ENCODE measurements around the gene PLA2G4B.

PLA2G4B gene

DNA sequence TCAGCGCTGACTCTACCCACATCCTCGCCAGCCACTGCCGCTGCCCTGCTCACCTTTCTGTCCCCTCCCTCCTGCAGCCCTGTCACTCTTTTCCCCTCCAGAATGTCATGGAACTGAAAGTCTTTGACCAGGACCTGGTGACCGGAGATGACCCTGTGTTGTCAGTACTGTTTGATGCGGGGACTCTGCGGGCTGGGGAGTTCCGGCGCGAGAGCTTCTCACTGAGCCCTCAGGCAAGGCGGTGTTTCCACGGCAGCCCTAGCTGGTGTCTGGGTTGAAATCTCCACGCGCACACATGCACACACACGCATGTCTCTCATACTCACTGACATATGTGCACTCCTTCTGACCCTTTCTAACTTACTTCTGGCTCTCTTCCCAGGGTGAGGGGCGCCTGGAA lies 2.0 kb downstream of the PLA2G4B start:
- Mint-ChIP-seq H3K4me1 (no peaks in the 10 kb centered on the region), H3K9me3 (no peaks in the 10 kb centered on the region), H3K27me3 (no peaks in the 10 kb centered on the region), H3K4me3 (no peak overlapping the region), H3K27ac (no peak overlapping the region), H3K36me3 (peaks cover 6% of the 10 kb centered on the region)
- DNase-seq: no peak
- CTCF ChIA-PET: no interaction called here

- peaks cover 6% of the 10 kb centered on the region for H3K36me3 Mint-ChIP-seq
- CTCF ChIA-PET: no interaction called here
- no peak overlapping the region for H3K4me3 Mint-ChIP-seq
- no peak for DNase-seq
- no peak overlapping the region for H3K27ac Mint-ChIP-seq
- no peaks in the 10 kb centered on the region for H3K27me3 Mint-ChIP-seq
- H3K9me3 Mint-ChIP-seq: no peaks in the 10 kb centered on the region
- H3K4me1 Mint-ChIP-seq: no peaks in the 10 kb centered on the region
Measured at GRCh38 chr15:41841131-41841530, 2.5 kb downstream of the PLA2G4B start.

DNA sequence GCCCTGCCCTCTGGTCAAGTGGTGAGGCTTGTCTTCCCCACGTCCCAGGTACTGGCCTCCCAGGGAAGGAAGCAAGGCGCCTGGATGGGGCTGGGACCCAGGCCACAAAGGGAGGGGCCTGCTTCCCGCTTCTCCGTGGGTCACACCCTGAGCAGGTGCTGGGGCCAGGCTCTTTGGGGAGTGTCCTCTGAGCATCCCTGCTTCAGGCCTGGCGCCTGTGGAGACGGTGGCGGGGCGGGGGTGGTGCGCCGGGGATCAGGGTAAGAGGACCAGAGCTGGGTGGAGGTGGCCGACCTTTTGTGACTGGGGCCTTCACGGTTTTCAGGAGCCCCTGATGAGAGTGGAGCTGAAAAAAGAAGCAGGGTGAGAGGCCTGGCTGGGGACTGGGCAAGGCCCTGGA lies 3.6 kb downstream of the PLA2G4B start:
- no peak for DNase-seq
- CTCF ChIA-PET: no interaction called here
- Mint-ChIP-seq H3K27me3 (no peaks in the 10 kb centered on the region), H3K27ac (no peak overlapping the region), H3K9me3 (no peaks in the 10 kb centered on the region), H3K4me1 (no peaks in the 10 kb centered on the region), H3K36me3 (peaks cover 1% of the 10 kb centered on the region), H3K4me3 (no peak overlapping the region)

DNA sequence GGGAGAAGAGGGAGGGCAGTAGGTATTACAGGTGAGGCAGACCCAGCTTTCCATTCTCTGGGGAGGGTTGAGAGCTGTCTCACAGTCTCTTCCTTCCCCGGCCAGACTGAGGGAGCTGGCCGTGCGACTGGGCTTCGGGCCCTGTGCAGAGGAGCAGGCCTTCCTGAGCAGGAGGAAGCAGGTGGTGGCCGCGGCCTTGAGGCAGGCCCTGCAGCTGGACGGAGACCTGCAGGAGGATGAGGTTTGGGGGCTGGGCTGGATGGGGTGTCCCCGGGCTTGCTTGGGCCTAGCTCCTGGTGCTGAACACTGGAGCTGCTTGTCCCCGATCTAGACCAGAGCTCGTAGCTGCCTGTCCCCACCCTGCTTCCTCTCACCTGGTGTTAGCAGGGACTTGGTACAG lies 4.9 kb downstream of the PLA2G4B start:
- no peak overlapping the region for H3K27ac Mint-ChIP-seq

GRCh38 chr15:41844814-41845213 lies 6.2 kb downstream of the PLA2G4B start:
- Mint-ChIP-seq H3K9me3 (no peaks in the 10 kb centered on the region), H3K27ac (no peak overlapping the region), H3K36me3 (peaks cover 4% of the 10 kb centered on the region), H3K4me3 (no peak overlapping the region), H3K4me1 (no peaks in the 10 kb centered on the region), H3K27me3 (no peaks in the 10 kb centered on the region)
- CTCF ChIA-PET: interaction anchor here (1.3 kb wide), 1 partner anchor 72 kb away, joined by 3 read pairs; no protein-coding TSS in a partner anchor
- no peak for DNase-seq

More for the DNA sequence above, 4.9 kb downstream of the PLA2G4B start:
- CTCF ChIA-PET: no interaction called here
- no peaks in the 10 kb centered on the region for H3K4me1 Mint-ChIP-seq
- no peak overlapping the region for H3K4me3 Mint-ChIP-seq
- H3K9me3 Mint-ChIP-seq: no peaks in the 10 kb centered on the region
- no peak for DNase-seq
- H3K27me3 Mint-ChIP-seq: no peaks in the 10 kb centered on the region
- peaks cover 4% of the 10 kb centered on the region for H3K36me3 Mint-ChIP-seq

DNA sequence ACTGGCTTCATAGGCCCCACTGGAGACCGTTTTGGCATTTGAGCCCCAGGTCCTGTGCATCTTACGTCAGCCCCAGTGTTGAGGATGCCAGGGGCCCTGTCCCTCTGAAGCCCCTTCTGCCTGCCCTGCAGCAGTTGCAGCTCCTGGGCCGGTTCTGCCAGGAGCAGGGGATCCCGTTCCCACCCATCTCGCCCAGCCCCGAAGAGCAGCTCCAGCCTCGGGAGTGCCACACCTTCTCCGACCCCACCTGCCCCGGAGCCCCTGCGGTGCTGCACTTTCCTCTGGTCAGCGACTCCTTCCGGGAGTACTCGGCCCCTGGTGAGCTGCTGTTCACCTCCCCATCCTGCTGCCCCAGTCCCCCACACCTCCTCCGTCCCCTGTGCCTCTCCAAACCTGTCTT lies 8.6 kb downstream of the PLA2G4B start:
- peaks cover 4% of the 10 kb centered on the region for H3K36me3 Mint-ChIP-seq
- CTCF ChIA-PET: interaction anchor here (1.0 to 1.5 kb wide), 2 partner anchors 16 to 74 kb away, joined by 3 read pairs; no protein-coding TSS in a partner anchor
- H3K27me3 Mint-ChIP-seq: peaks cover 14% of the 10 kb centered on the region
- no peak overlapping the region for H3K27ac Mint-ChIP-seq
- no peak overlapping the region for H3K4me3 Mint-ChIP-seq
- no peak for DNase-seq
- no peaks in the 10 kb centered on the region for H3K4me1 Mint-ChIP-seq
- H3K9me3 Mint-ChIP-seq: no peaks in the 10 kb centered on the region

GRCh38 chr15:41847981-41848380 lies 9.3 kb downstream of the PLA2G4B start:
- DNase-seq: no peak
- Mint-ChIP-seq H3K9me3 (no peaks in the 10 kb centered on the region), H3K36me3 (peaks cover 4% of the 10 kb centered on the region), H3K4me3 (no peak overlapping the region), H3K27ac (no peak overlapping the region), H3K4me1 (no peaks in the 10 kb centered on the region), H3K27me3 (peaks cover 14% of the 10 kb centered on the region)
- CTCF ChIA-PET: interaction anchor here (1.0 to 1.5 kb wide), 2 partner anchors 17 to 75 kb away, joined by 3 read pairs; no protein-coding TSS in a partner anchor

- H3K4me3 Mint-ChIP-seq: no peak overlapping the region
- no peaks in the 10 kb centered on the region for H3K9me3 Mint-ChIP-seq
- peaks cover 4% of the 10 kb centered on the region for H3K36me3 Mint-ChIP-seq
- H3K27me3 Mint-ChIP-seq: peaks cover 18% of the 10 kb centered on the region
- H3K4me1 Mint-ChIP-seq: no peaks in the 10 kb centered on the region
- CTCF ChIA-PET: interaction anchor here (1.5 kb wide), 1 partner anchor 76 kb away, joined by 3 read pairs; no protein-coding TSS in a partner anchor
- DNase-seq: no peak
- no peak overlapping the region for H3K27ac Mint-ChIP-seq
Measured at GRCh38 chr15:41848631-41849030, 10.0 kb downstream of the PLA2G4B start.

DNA sequence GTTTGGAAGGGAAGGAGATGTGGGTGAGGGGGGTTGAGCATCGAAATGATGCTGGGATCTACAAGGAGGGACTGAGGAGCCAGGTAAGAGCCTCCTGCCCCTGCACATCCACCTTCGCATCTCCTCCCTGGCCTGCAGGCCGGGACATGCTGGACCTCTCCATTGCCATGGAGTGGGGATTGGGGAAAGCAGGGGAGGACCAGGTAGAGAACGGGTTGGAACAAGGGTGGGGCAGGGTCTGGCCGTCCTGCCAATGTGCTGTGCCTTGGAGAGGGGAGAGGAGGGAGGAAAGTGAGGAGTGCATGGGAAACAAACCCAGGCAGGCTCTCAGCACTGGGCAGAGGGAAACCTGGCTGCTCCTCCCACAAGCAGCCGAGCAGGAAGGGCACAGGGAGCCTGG lies 10.6 kb downstream of the PLA2G4B start:
- no peak for DNase-seq
- no peak overlapping the region for H3K27ac Mint-ChIP-seq
- no peak overlapping the region for H3K4me3 Mint-ChIP-seq
- no peaks in the 10 kb centered on the region for H3K9me3 Mint-ChIP-seq
- CTCF ChIA-PET: no interaction called here
- H3K4me1 Mint-ChIP-seq: no peaks in the 10 kb centered on the region
- peaks cover 4% of the 10 kb centered on the region for H3K36me3 Mint-ChIP-seq
- peaks cover 18% of the 10 kb centered on the region for H3K27me3 Mint-ChIP-seq

DNA sequence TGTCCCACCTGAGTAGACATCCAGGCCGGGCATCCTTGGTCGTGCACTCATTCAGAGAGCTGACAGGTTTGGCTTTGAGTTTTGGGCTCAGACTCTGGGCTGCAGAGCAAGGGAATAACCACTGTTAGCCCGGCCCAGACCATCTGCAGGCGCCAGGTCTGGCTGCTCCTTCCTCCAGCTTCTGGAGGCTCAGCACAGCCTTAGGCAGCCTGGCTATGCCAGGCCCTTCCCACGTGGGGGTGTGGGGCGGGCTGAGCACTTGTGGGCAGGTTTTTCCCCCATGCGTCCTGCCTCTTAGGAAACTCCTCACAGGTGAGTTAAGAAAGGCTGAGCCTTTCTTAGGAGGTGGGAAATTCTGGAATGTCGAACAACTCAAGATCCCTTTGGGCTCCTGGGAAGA lies 11.2 kb downstream of the PLA2G4B start:
- no peak overlapping the region for H3K27ac Mint-ChIP-seq

DNA sequence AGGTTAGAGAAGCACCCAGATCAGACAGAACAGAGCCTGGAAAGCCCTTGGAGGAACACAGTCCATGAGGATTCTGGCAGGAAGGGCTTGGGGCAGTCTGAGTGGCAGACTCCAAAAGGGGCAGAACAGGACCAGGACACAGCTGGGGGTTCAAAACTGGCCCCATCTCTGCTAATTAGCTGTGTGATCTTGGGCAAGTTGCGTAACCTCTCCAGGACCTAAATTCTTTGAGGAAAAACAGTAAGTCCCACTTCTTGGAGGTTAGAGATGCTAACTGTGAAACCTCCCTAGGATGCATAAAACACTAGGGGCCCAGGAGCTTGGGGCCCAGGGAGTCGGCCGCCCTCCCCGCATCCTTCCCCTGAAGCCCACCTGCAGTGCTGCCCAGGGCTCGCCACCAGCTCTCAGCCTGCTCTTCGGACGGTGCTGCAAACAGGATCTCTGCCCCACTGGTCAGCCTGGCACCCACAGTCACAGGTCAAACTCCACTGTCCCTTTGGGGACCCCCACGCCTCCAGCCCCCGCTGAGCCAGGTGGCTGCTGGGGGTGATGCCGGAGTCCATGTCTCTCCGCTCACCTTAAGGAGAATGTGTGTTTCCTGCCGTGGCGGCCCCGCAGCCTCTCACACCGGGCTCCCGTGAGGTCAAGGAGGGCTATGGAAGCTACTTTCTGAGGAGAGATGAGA lies 12.0 kb downstream of the PLA2G4B start:
- Mint-ChIP-seq H3K4me1 (no peaks in the 10 kb centered on the region), H3K9me3 (no peaks in the 10 kb centered on the region), H3K27me3 (peaks cover 18% of the 10 kb centered on the region), H3K36me3 (peaks cover 4% of the 10 kb centered on the region), H3K27ac (no peak overlapping the region), H3K4me3 (no peak overlapping the region)
- CTCF ChIA-PET: interaction anchor here (1.6 kb wide), 1 partner anchor 77 kb away, joined by 6 read pairs; the partner anchor contains the start of gene MAPKBP1
- DNase-seq: no peak

More for the DNA sequence above, 11.2 kb downstream of the PLA2G4B start:
- CTCF ChIA-PET: no interaction called here
- no peak for DNase-seq
- Mint-ChIP-seq H3K4me3 (no peak overlapping the region), H3K36me3 (peaks cover 4% of the 10 kb centered on the region), H3K9me3 (no peaks in the 10 kb centered on the region), H3K4me1 (no peaks in the 10 kb centered on the region), H3K27me3 (peaks cover 18% of the 10 kb centered on the region)

- Mint-ChIP-seq H3K4me3 (no peak overlapping the region), H3K36me3 (peaks cover 4% of the 10 kb centered on the region), H3K4me1 (no peaks in the 10 kb centered on the region), H3K9me3 (no peaks in the 10 kb centered on the region), H3K27ac (peak overlapping the region; percentile 69), H3K27me3 (peaks cover 18% of the 10 kb centered on the region)
- DNase-seq: no peak
- CTCF ChIA-PET: interaction anchor here (1.6 kb wide), 1 partner anchor 78 kb away, joined by 6 read pairs; the partner anchor contains the start of gene MAPKBP1
Measured at GRCh38 chr15:41851167-41851523, 12.5 kb downstream of the PLA2G4B start.

DNA sequence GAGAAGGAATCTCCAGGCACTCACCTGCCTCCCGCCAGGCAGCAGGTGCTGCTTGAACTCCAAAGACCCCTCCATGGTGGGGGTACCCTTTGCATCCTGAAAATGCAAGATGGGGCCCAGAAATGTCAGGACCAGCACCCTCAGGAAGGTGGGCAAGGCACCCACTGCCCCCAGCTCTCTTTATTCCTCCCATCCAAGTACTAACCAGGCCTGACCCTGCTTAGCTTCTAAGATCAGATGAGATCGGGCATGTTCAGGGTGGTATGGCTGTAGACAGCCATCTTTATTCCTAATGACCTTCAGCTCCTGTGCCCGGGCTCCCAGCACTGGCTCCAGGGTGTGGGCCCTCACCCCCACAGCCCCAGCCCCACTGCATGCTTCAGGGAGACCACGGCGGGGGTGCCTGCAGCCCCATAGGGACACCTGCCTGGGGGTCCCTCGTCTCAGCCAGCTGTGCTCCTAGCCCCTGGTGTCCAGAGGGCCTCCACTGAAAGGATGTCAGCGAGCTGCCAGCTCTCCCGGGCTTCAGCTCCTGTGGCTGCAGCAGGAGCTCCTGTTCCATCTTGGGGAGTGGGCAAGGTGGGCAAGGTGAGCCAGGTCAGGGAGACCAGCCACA lies 13.2 kb downstream of the PLA2G4B start:
- CTCF ChIA-PET: interaction anchor here (1.6 to 1.8 kb wide), 2 partner anchors 79 to 85 kb away, joined by 4 to 6 read pairs; partner anchors contain the start of gene MAPKBP1
- H3K9me3 Mint-ChIP-seq: no peaks in the 10 kb centered on the region

GRCh38 chr15:41852736-41853590 lies 14.3 kb downstream of the PLA2G4B start:
- Mint-ChIP-seq H3K36me3 (peaks cover 4% of the 10 kb centered on the region), H3K27ac (no peak overlapping the region), H3K9me3 (no peaks in the 10 kb centered on the region), H3K4me1 (no peaks in the 10 kb centered on the region), H3K4me3 (no peak overlapping the region), H3K27me3 (peaks cover 18% of the 10 kb centered on the region)
- no peak for DNase-seq
- CTCF ChIA-PET: interaction anchor here (0.7 to 1.8 kb wide), 2 partner anchors 26 to 84 kb away, joined by 3 to 4 read pairs; no protein-coding TSS in a partner anchor

More for the DNA sequence above, 13.2 kb downstream of the PLA2G4B start:
- no peak for DNase-seq
- peaks cover 18% of the 10 kb centered on the region for H3K27me3 Mint-ChIP-seq
- H3K4me1 Mint-ChIP-seq: no peaks in the 10 kb centered on the region
- H3K36me3 Mint-ChIP-seq: peaks cover 4% of the 10 kb centered on the region
- H3K4me3 Mint-ChIP-seq: no peak overlapping the region
- no peak overlapping the region for H3K27ac Mint-ChIP-seq
